Spinal cord (tissue), 10 donors: ENCODE results near the gene ATP6V1F. TPM values are rescaled to one million over a fixed set of nuclear protein-coding genes. Genes with fewer than 3 reads are reported as not detected.

ENCODE experiments used
- DNase-seq, 6 donors: peaks; one replicate each; pipeline versions ENCODE4 v3.0.0 to v3.0.0-alpha.2; 2013 to 2015; ENCODE audit warnings: low spot score in 6 of 6, low read depth in 4 of 6
- H3K27ac ChIP-seq: one replicate; pipeline ENCODE4 v1.5.1; 2013; ENCODE audit warnings: low read depth, low read length, control low read depth
- H3K27me3 ChIP-seq: one replicate; pipeline ENCODE4 v1.6.1; 2013; ENCODE audit warnings: low read length; ENCODE audit not compliant: control insufficient read depth, insufficient read depth
- H3K36me3 ChIP-seq: one replicate; pipeline ENCODE4 v1.6.1; 2013; ENCODE audit warnings: low read length; ENCODE audit not compliant: control insufficient read depth, insufficient read depth
- H3K4me1 ChIP-seq: one replicate; pipeline ENCODE4 v1.6.1; 2013; ENCODE audit warnings: low read length; ENCODE audit not compliant: control insufficient read depth, insufficient read depth
- H3K4me3 ChIP-seq: one replicate; pipeline ENCODE4 v1.5.1; 2013; ENCODE audit warnings: low read depth, low read length, control low read depth
- H3K9me3 ChIP-seq: one replicate; pipeline ENCODE4 v1.6.1; 2013; ENCODE audit warnings: low read length; ENCODE audit not compliant: control insufficient read depth, insufficient read depth
- WGBS: methylation state at CpG from one replicate; pipeline ENCODE4 v1.1.5; 2013; ENCODE audit warnings: missing lambda C conversion rate; ENCODE audit not compliant: insufficient coverage; 5-methylcytosine and 5-hydroxymethylcytosine counted together
- polyA plus RNA-seq, 2 donors: library from polyadenylated mRNA; unstranded; fragments of 120-200 nt; gene quantifications; one replicate each; pipeline ENCODE4 v1.2.1, GENCODE V29; 2013; ENCODE audit not compliant: insufficient read length in 2 of 2
- total RNA-seq, 2 donors: library from RNA; depleted of rRNA in 1 of 2; stranded (reverse); fragments of 120-200 nt in 1 of 2; fragments of >200 nt in 1 of 2; gene quantifications; one replicate each; pipeline versions ENCODE4 v1.2.3 to v1.2.4, GENCODE V29; 2013 to 2014
- donor health status: healthy.

ATP6V1F gene
- total and polyA plus RNA-seq, 4 donors = 82.8 to 261 (median 198) TPM

DNA sequence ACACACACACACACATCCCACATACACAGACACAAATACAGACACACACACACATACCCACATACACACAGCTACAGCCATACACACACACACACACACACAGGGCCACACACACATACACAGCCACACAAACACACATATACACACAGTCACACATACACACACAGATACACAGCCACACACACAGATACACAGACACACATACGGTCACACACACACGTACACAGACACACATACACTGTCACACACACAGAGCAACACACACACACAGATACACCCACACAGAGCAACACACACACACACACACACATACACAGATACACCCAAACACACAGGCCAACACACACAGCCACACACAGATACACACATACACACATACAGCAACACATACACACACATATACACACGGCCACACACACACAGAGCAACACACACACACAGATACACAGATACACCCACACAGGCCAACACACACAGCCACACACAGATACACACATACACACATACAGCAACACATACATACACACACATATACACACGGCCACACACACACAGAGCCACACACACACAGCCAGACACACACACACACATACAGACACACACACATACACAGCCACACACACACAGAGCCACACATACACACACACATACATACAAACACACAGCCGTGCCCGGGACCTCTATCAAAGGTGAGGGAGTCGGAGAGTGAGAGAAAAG, 25.5 kb downstream of the ATP6V1F start:
- Histone ChIP-seq H3K36me3 (no peaks in the 10 kb centered on the region), H3K4me1 (peaks cover 4% of the 10 kb centered on the region), H3K27ac (no peak overlapping the region), H3K4me3 (no peak overlapping the region), H3K27me3 (peaks cover 32% of the 10 kb centered on the region), H3K9me3 (no peaks in the 10 kb centered on the region)
- no peak for DNase-seq
- WGBS = 79% methylated on average over 6 of the region's 7 CpGs

DNA sequence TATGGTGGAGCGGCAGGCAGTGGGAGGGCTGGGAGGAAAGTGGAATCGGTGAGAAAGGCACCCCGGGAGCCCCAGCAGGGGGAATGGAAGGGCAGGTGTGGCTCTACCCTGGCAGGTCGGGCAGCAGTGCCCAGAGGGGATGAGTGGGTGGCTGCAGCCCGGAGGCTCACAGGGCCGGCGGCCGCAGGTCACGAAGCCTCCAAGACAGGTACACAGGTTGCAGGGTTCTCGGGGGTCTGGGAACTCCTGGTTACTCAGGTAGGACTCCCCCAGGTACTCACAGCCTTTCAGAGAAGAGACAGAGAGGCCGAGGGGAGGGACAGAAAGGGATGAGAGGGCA, 26.1 kb downstream of the ATP6V1F start:
- H3K4me1 ChIP-seq = peaks cover 4% of the 10 kb centered on the region
- no peak overlapping the region for H3K27ac ChIP-seq
- H3K36me3 ChIP-seq = no peaks in the 10 kb centered on the region
- no peak for DNase-seq
- 73% methylated on average over 11 of the region's 11 CpGs for WGBS
- H3K4me3 ChIP-seq = no peak overlapping the region
- peaks cover 35% of the 10 kb centered on the region for H3K27me3 ChIP-seq
- H3K9me3 ChIP-seq = no peaks in the 10 kb centered on the region

DNA sequence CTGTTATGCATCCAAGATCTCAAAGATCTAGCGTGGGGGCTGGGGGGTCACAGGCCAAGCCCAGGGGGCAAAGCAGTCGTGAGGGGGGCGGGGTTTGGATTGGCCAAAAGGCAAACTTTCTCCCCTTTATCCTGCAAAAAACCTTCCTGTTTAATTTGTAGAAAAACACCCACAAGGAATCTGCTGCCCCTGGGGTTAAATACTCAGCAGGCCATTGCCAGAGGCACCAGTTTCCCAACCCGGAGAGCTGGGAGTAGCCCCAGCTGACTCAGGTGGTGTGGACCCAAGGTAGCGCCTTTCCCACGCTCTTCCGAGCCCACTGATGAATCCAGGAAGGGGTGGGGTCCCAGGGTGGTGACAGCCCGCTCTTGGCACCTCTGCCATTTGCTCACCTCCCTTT, 26.5 kb downstream of the ATP6V1F start:
- peaks cover 4% of the 10 kb centered on the region for H3K4me1 ChIP-seq
- H3K4me3 ChIP-seq = no peak overlapping the region
- H3K36me3 ChIP-seq = no peaks in the 10 kb centered on the region
- whole genome bisulfite sequencing = 56% methylated on average over 2 of the region's 8 CpGs
- H3K27me3 ChIP-seq = peaks cover 37% of the 10 kb centered on the region
- no peak overlapping the region for H3K27ac ChIP-seq
- H3K9me3 ChIP-seq = no peaks in the 10 kb centered on the region
- DNase-seq = no peak

DNA sequence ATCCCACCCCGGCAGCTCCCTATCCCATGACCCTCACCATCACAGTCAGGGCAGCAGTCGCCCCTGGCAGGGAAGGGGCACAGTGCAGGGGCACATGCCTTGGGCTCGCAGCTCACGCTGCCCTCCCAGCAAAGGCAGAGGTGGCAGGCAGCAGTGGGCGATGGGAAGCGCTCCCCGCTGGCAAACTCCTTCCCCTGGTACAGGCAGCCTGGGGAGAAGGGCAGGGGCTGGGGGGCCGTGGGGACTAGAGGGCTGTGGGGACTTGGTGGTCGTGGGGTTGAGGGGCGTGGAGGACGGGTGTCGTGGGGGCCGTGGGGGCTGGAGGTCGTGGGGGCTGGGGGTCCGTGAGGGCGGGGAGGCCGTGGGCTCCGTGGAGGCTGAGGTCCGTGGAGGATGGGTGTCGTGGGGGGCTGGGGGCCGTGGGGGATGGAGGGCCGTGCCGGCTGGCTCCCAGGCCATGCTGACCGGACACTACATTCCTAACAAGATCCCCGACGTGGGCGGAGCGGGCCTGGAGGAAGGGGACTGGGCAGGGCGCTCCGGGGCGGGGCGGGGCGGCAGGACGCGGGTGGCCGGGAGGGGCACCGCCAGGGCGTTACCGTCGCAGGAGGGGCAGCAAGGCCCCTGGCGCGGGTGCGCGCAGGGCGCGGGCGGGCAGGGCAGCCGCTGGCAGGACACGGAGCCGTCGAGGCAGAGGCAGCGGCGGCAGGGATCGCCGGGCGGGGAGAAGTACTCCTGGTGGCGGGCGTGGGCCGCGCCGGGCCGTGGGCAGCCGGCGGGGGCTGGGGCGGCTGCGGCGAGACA, 27.9 kb downstream of the ATP6V1F start:
- DNase-seq = no peak
- peaks cover 37% of the 10 kb centered on the region for H3K27me3 ChIP-seq
- peaks cover 4% of the 10 kb centered on the region for H3K4me1 ChIP-seq
- WGBS = 16% methylated on average over 51 of the region's 67 CpGs
- H3K27ac ChIP-seq = no peak overlapping the region
- no peaks in the 10 kb centered on the region for H3K9me3 ChIP-seq
- H3K36me3 ChIP-seq = no peaks in the 10 kb centered on the region
- H3K4me3 ChIP-seq = no peak overlapping the region

GRCh38 chr7:128891110-128891941, 28.7 kb downstream of the ATP6V1F start:
- H3K27me3 ChIP-seq = peaks cover 37% of the 10 kb centered on the region
- 21% methylated on average over 37 of the region's 41 CpGs for WGBS
- no peak for DNase-seq

DNA sequence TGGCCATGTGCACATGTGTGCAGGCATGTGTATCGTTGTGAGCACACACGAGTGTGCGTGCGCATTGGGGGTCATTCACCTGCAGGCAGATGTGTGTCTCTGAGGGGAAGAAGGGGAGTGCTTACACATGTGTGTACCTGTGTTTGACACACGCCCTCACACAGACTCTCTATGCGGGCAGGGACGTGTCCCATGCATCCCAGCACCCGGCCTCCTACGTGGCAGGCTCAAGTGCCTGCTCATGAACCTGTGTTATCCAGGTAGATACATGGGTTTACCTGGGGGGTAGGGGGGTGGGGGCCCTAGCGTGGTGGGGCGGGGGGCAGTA, 29.2 kb downstream of the ATP6V1F start:
- Histone ChIP-seq H3K4me1 (peaks cover 4% of the 10 kb centered on the region), H3K4me3 (no peak overlapping the region), H3K36me3 (no peaks in the 10 kb centered on the region), H3K27me3 (peaks cover 37% of the 10 kb centered on the region), H3K9me3 (no peaks in the 10 kb centered on the region), H3K27ac (no peak overlapping the region)
- WGBS = 89% methylated on average over 4 of the region's 11 CpGs
- no peak for DNase-seq

More at GRCh38 chr7:128891110-128891941, 28.7 kb downstream of the ATP6V1F start:
- H3K27ac ChIP-seq = no peak overlapping the region
- H3K4me1 ChIP-seq = peaks cover 4% of the 10 kb centered on the region
- H3K36me3 ChIP-seq = no peaks in the 10 kb centered on the region
- no peaks in the 10 kb centered on the region for H3K9me3 ChIP-seq
- no peak overlapping the region for H3K4me3 ChIP-seq

- Histone ChIP-seq H3K9me3 (no peaks in the 10 kb centered on the region), H3K4me1 (peaks cover 4% of the 10 kb centered on the region), H3K27ac (no peak overlapping the region), H3K4me3 (no peak overlapping the region), H3K36me3 (no peaks in the 10 kb centered on the region), H3K27me3 (peaks cover 37% of the 10 kb centered on the region)
- DNase-seq = no peak
- 97% methylated on average over 12 of the region's 13 CpGs for WGBS
These were observed 30.0 kb downstream of the ATP6V1F start for GRCh38 chr7:128892521-128893250.

- no peak overlapping the region for H3K27ac ChIP-seq
- H3K9me3 ChIP-seq = no peaks in the 10 kb centered on the region
- no peaks in the 10 kb centered on the region for H3K36me3 ChIP-seq
- peaks cover 33% of the 10 kb centered on the region for H3K27me3 ChIP-seq
- DNase-seq = no peak
- WGBS = 85% methylated on average over 17 of the region's 23 CpGs
- peaks cover 4% of the 10 kb centered on the region for H3K4me1 ChIP-seq
- no peak overlapping the region for H3K4me3 ChIP-seq
These were observed 30.8 kb downstream of the ATP6V1F start for GRCh38 chr7:128893251-128894100.
